Muscle of leg (tissue), 11 donors: ENCODE data around the gene BAIAP3. TPM values are rescaled to one million over a fixed set of nuclear protein-coding genes. Genes with fewer than 3 reads are reported as not detected.

Experiments
- DNase-seq: peaks from one replicate; pipeline ENCODE4 v3.0.0; 2013
- H3K27ac ChIP-seq: one replicate; pipeline ENCODE4 v1.5.1; 2013; ENCODE audit warnings: mild to moderate bottlenecking, low read length, control low read depth
- H3K27me3 ChIP-seq: one replicate; pipeline ENCODE4 v1.6.1; 2013; ENCODE audit warnings: low read length; ENCODE audit not compliant: control insufficient read depth, insufficient read depth
- H3K36me3 ChIP-seq: one replicate; pipeline ENCODE4 v1.6.1; 2013; ENCODE audit warnings: low read length; ENCODE audit not compliant: control insufficient read depth, insufficient read depth
- H3K4me1 ChIP-seq: one replicate; pipeline ENCODE4 v1.6.1; 2013; ENCODE audit warnings: low read length; ENCODE audit not compliant: control insufficient read depth, insufficient read depth
- H3K4me3 ChIP-seq: one replicate; pipeline ENCODE4 v1.5.1; 2013; ENCODE audit warnings: low read length, control low read depth
- H3K9me3 ChIP-seq: replicated peaks from 2 replicates; pipeline ENCODE4 v1.6.1; 2013; ENCODE audit warnings: low read depth, low read length; ENCODE audit not compliant: control insufficient read depth
- WGBS: methylation state at CpG from one replicate; pipeline ENCODE4 v1.1.5; 2013; ENCODE audit warnings: missing lambda C conversion rate; ENCODE audit not compliant: insufficient coverage; 5-methylcytosine and 5-hydroxymethylcytosine counted together
- polyA plus RNA-seq, 8 donors: library from polyadenylated mRNA; unstranded; fragments of 120-200 nt; gene quantifications; one replicate each; pipeline versions ENCODE4 v1.2.1 to v1.2.3, GENCODE V29; 2013; ENCODE audit warnings: inconsistent platforms in 1 of 8, low replicate concordance in 1 of 8; ENCODE audit not compliant: insufficient read length in 8 of 8, insufficient read depth in 1 of 8
- total RNA-seq: library from RNA; stranded (reverse); fragments of 120-200 nt; gene quantifications from one replicate; pipeline ENCODE4 v1.2.4, GENCODE V29; 2013

Gene BAIAP3
- total and polyA plus RNA-seq, 9 donors: 0.40 to 1.3 (median 0.83) TPM

- no peaks in the 10 kb centered on the region for H3K9me3 ChIP-seq
- H3K4me3 ChIP-seq: peak overlapping the region; percentile 80
- H3K27me3 ChIP-seq: no peaks in the 10 kb centered on the region
- WGBS: under 1% methylated on average over 70 of the region's 77 CpGs
- DNase-seq: peak; percentile 48
- H3K27ac ChIP-seq: peak overlapping the region; percentile 47
- peaks cover 31% of the 10 kb centered on the region for H3K4me1 ChIP-seq
- peaks cover 28% of the 10 kb centered on the region for H3K36me3 ChIP-seq
These were observed 23.3 kb upstream of the BAIAP3 start for GRCh38 chr16:1309888-1310831.

GRCh38 chr16:1310832-1311200 lies 22.6 kb upstream of the BAIAP3 start:
- H3K36me3 ChIP-seq: peaks cover 35% of the 10 kb centered on the region
- no peak for DNase-seq
- no peaks in the 10 kb centered on the region for H3K27me3 ChIP-seq
- WGBS: 4% methylated on average over 14 of the region's 14 CpGs
- H3K9me3 ChIP-seq: no peaks in the 10 kb centered on the region
- peak overlapping the region; percentile 80 for H3K4me3 ChIP-seq
- H3K27ac ChIP-seq: no peak overlapping the region
- H3K4me1 ChIP-seq: peaks cover 31% of the 10 kb centered on the region

- peaks cover 31% of the 10 kb centered on the region for H3K4me1 ChIP-seq
These were observed 22.2 kb upstream of the BAIAP3 start for GRCh38 chr16:1311212-1311737.

GRCh38 chr16:1311738-1312466 lies 21.5 kb upstream of the BAIAP3 start:
- H3K27me3 ChIP-seq: no peaks in the 10 kb centered on the region
- H3K36me3 ChIP-seq: peaks cover 46% of the 10 kb centered on the region
- peaks cover 31% of the 10 kb centered on the region for H3K4me1 ChIP-seq
- no peaks in the 10 kb centered on the region for H3K9me3 ChIP-seq
- peak overlapping the region; percentile 20 for H3K27ac ChIP-seq
- DNase-seq: no peak
- 26% methylated on average over 33 of the region's 35 CpGs for WGBS
- H3K4me3 ChIP-seq: peak overlapping the region; percentile 80

More at GRCh38 chr16:1311212-1311737, 22.2 kb upstream of the BAIAP3 start:
- 15% methylated on average over 12 of the region's 13 CpGs for WGBS
- H3K27me3 ChIP-seq: no peaks in the 10 kb centered on the region
- H3K9me3 ChIP-seq: no peaks in the 10 kb centered on the region
- no peak overlapping the region for H3K27ac ChIP-seq
- DNase-seq: no peak
- peak overlapping the region; percentile 80 for H3K4me3 ChIP-seq
- peaks cover 40% of the 10 kb centered on the region for H3K36me3 ChIP-seq

- peaks cover 31% of the 10 kb centered on the region for H3K4me1 ChIP-seq
- H3K27me3 ChIP-seq: no peaks in the 10 kb centered on the region
- peaks cover 51% of the 10 kb centered on the region for H3K36me3 ChIP-seq
- no peaks in the 10 kb centered on the region for H3K9me3 ChIP-seq
- H3K4me3 ChIP-seq: no peak overlapping the region
- 51% methylated on average over 10 of the region's 16 CpGs for WGBS
- no peak overlapping the region for H3K27ac ChIP-seq
- no peak for DNase-seq
These were observed 21.0 kb upstream of the BAIAP3 start for GRCh38 chr16:1312467-1312816.

- 80% methylated on average over 15 of the region's 15 CpGs for WGBS
- no peak overlapping the region for H3K27ac ChIP-seq
- H3K4me1 ChIP-seq: peaks cover 31% of the 10 kb centered on the region
- no peaks in the 10 kb centered on the region for H3K27me3 ChIP-seq
- H3K9me3 ChIP-seq: no peaks in the 10 kb centered on the region
- H3K36me3 ChIP-seq: peaks cover 56% of the 10 kb centered on the region
- no peak for DNase-seq
- H3K4me3 ChIP-seq: no peak overlapping the region
These were observed 20.5 kb upstream of the BAIAP3 start for GRCh38 chr16:1312903-1313302.

- 85% methylated on average over 34 of the region's 38 CpGs for WGBS
These were observed 19.6 kb upstream of the BAIAP3 start for GRCh38 chr16:1313721-1314369.

GRCh38 chr16:1314399-1315068 lies 18.9 kb upstream of the BAIAP3 start:
- H3K4me1 ChIP-seq: peaks cover 29% of the 10 kb centered on the region
- H3K27ac ChIP-seq: no peak overlapping the region
- H3K4me3 ChIP-seq: no peak overlapping the region
- no peaks in the 10 kb centered on the region for H3K9me3 ChIP-seq
- H3K27me3 ChIP-seq: no peaks in the 10 kb centered on the region
- DNase-seq: no peak
- H3K36me3 ChIP-seq: peaks cover 72% of the 10 kb centered on the region
- WGBS: 82% methylated on average over 23 of the region's 28 CpGs

More at GRCh38 chr16:1313721-1314369, 19.6 kb upstream of the BAIAP3 start:
- H3K4me3 ChIP-seq: no peak overlapping the region
- peaks cover 65% of the 10 kb centered on the region for H3K36me3 ChIP-seq
- H3K4me1 ChIP-seq: peaks cover 29% of the 10 kb centered on the region
- H3K27me3 ChIP-seq: no peaks in the 10 kb centered on the region
- DNase-seq: no peak
- H3K9me3 ChIP-seq: no peaks in the 10 kb centered on the region
- H3K27ac ChIP-seq: no peak overlapping the region

- H3K36me3 ChIP-seq: peaks cover 80% of the 10 kb centered on the region
These were observed 18.1 kb upstream of the BAIAP3 start for GRCh38 chr16:1315081-1316032.

More at GRCh38 chr16:1315081-1316032, 18.1 kb upstream of the BAIAP3 start:
- H3K4me1 ChIP-seq: peaks cover 27% of the 10 kb centered on the region
- no peaks in the 10 kb centered on the region for H3K9me3 ChIP-seq
- H3K27ac ChIP-seq: no peak overlapping the region
- WGBS: 82% methylated on average over 40 of the region's 46 CpGs
- DNase-seq: no peak
- H3K4me3 ChIP-seq: no peak overlapping the region
- H3K27me3 ChIP-seq: no peaks in the 10 kb centered on the region
